ENCODE data around the gene PKN2.

DNA sequence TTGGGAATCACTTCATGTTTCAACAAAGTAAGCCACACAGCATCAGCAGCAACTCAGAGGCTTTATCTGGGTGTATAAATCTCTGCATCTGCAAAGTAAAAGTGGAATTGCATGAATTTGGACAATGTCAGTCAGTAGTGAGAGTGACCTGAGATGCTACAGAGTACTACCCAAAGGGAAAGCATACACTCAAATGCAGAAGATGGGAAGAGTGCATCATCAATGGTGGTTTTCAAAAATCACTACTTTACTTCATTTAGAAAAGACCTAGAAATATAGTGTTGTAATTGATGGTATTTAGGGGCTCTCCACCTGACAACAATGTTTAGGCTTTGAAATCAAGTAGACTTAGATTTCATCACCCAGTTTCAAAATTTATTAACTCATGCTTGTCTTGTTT lies 24.5 kb upstream of the PKN2 start:
- TF ChIP-seq EZH2 (IDR thresholded peaks at IDR 0.05), result no peak
- TF ChIP-seq, protein P1, sequence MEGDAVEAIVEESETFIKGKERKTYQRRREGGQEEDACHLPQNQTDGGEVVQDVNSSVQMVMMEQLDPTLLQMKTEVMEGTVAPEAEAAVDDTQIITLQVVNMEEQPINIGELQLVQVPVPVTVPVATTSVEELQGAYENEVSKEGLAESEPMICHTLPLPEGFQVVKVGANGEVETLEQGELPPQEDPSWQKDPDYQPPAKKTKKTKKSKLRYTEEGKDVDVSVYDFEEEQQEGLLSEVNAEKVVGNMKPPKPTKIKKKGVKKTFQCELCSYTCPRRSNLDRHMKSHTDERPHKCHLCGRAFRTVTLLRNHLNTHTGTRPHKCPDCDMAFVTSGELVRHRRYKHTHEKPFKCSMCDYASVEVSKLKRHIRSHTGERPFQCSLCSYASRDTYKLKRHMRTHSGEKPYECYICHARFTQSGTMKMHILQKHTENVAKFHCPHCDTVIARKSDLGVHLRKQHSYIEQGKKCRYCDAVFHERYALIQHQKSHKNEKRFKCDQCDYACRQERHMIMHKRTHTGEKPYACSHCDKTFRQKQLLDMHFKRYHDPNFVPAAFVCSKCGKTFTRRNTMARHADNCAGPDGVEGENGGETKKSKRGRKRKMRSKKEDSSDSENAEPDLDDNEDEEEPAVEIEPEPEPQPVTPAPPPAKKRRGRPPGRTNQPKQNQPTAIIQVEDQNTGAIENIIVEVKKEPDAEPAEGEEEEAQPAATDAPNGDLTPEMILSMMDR (IDR thresholded peaks at IDR 0.05), result no peak

Data from neural progenitor cell (in vitro differentiated cells).